AG04450 (cell line): ENCODE results near the gene PRIM2. TPM values are rescaled to one million over a fixed set of nuclear protein-coding genes. Genes with fewer than 3 reads are reported as not detected.
A peak's percentile ranks its signal among the peaks of the same experiment; 100 is the strongest.
"Not testable (repeated sequence)": the region's sequence is repeated elsewhere in the genome, so short reads cannot be mapped to it uniquely, and the experiment has no call there.

Experiments used
- CTCF ChIA-PET: fragments of 300-600, 350-600 bp; formaldehyde crosslinking; extraction: SDS; loops from one replicate; lab custom pipeline; 2022; ENCODE audit warnings: antibody characterized with exemption, inconsistent platforms; lab: Charles Lee
- POLR2A ChIA-PET: fragments of 350-600 bp; formaldehyde crosslinking; extraction: SDS; loops from one replicate; lab custom pipeline; 2021; ENCODE audit warnings: antibody characterized with exemption, inconsistent platforms; lab: Yijun Ruan, JAX
- DNase-seq: peaks from one replicate; pipeline ENCODE4 v3.0.0-alpha.2; 2011; ENCODE audit warnings: low read depth, low spot score
- H3K27ac ChIP-seq: one replicate; pipeline ENCODE4 v1.5.1; 2012; ENCODE audit warnings: low read depth, low read length, control low read depth
- H3K27me3 ChIP-seq: one replicate; pipeline ENCODE4 v1.6.0; 2012; ENCODE audit warnings: low read length; ENCODE audit not compliant: control insufficient read depth, insufficient read depth
- H3K4me3 ChIP-seq: 2 replicates; pipeline ENCODE4 v1.5.1; 2011; ENCODE audit warnings: mild to moderate bottlenecking, low read depth, low read length, control low read depth
- H3K9me3 ChIP-seq: 2 replicates; pipeline ENCODE4 v1.5.1; 2012; ENCODE audit warnings: low read length; ENCODE audit not compliant: control insufficient read depth, insufficient read depth
- CTCF ChIP-seq: IDR thresholded peaks from 2 replicates; pipeline ENCODE4 v1.5.1; 2011; ENCODE audit warnings: low read depth, low read length, control low read depth, inconsistent platforms
- polyA plus RNA-seq: library from polyadenylated mRNA; depleted of rRNA; stranded (reverse); fragments of >200 nt; gene quantifications from 2 replicates; pipeline ENCODE4 v1.2.3, GENCODE V29; 2011

PRIM2 gene
- polyA plus RNA-seq, 1 experiment: 30.2 TPM

GRCh38 chr6:57352596-57352995 is 35.2 kb downstream of the PRIM2 start:
- H3K4me3 ChIP-seq, POLR2A ChIA-PET, DNase-seq, H3K27me3 ChIP-seq, H3K27ac ChIP-seq, H3K9me3 ChIP-seq, CTCF ChIA-PET: not testable (repeated sequence)
- TF ChIP-seq CTCF: peak; percentile 26

GRCh38 chr6:57358319-57358718 is 40.9 kb downstream of the PRIM2 start:
- H3K9me3 ChIP-seq, H3K27me3 ChIP-seq, CTCF ChIA-PET, H3K27ac ChIP-seq, H3K4me3 ChIP-seq, DNase-seq, POLR2A ChIA-PET: not testable (repeated sequence)

- DNase-seq, POLR2A ChIA-PET, H3K4me3 ChIP-seq, H3K9me3 ChIP-seq, CTCF ChIA-PET, H3K27me3 ChIP-seq, H3K27ac ChIP-seq: not testable (repeated sequence)
Observed at GRCh38 chr6:57359766-57360165, 42.3 kb downstream of the PRIM2 start.

- H3K27me3 ChIP-seq, H3K27ac ChIP-seq, DNase-seq, CTCF ChIA-PET, POLR2A ChIA-PET, H3K4me3 ChIP-seq, H3K9me3 ChIP-seq: not testable (repeated sequence)
Observed at GRCh38 chr6:57362340-57362739, 44.9 kb downstream of the PRIM2 start.

- DNase-seq, H3K4me3 ChIP-seq, POLR2A ChIA-PET, H3K27ac ChIP-seq, H3K9me3 ChIP-seq, CTCF ChIA-PET, H3K27me3 ChIP-seq: not testable (repeated sequence)
Observed at GRCh38 chr6:57365076-57365583, 47.7 kb downstream of the PRIM2 start.

- CTCF ChIA-PET: not testable (repeated sequence)
- peak overlapping the region; percentile 21 for H3K27ac ChIP-seq
Observed at GRCh38 chr6:57368965-57369731, 51.7 kb downstream of the PRIM2 start.

GRCh38 chr6:57371779-57372178 is 54.3 kb downstream of the PRIM2 start:
- H3K9me3 ChIP-seq, H3K4me3 ChIP-seq, CTCF ChIA-PET, H3K27ac ChIP-seq, H3K27me3 ChIP-seq, POLR2A ChIA-PET, DNase-seq: not testable (repeated sequence)

More at GRCh38 chr6:57368965-57369731, 51.7 kb downstream of the PRIM2 start:
- H3K4me3 ChIP-seq, H3K9me3 ChIP-seq, POLR2A ChIA-PET, H3K27me3 ChIP-seq, DNase-seq: not testable (repeated sequence)

GRCh38 chr6:57374764-57375163 is 57.3 kb downstream of the PRIM2 start:
- H3K27ac ChIP-seq, DNase-seq, H3K4me3 ChIP-seq, CTCF ChIA-PET, H3K27me3 ChIP-seq, POLR2A ChIA-PET, H3K9me3 ChIP-seq: not testable (repeated sequence)

- POLR2A ChIA-PET, DNase-seq: not testable (repeated sequence)
Observed at GRCh38 chr6:57376083-57376482, 58.7 kb downstream of the PRIM2 start.

GRCh38 chr6:57389038-57389592 is 71.7 kb downstream of the PRIM2 start:
- H3K4me3 ChIP-seq, H3K27me3 ChIP-seq, H3K27ac ChIP-seq, CTCF ChIA-PET, POLR2A ChIA-PET, H3K9me3 ChIP-seq, DNase-seq: not testable (repeated sequence)

More at GRCh38 chr6:57376083-57376482, 58.7 kb downstream of the PRIM2 start:
- H3K27ac ChIP-seq, H3K9me3 ChIP-seq, H3K4me3 ChIP-seq, CTCF ChIA-PET, H3K27me3 ChIP-seq: not testable (repeated sequence)

- CTCF ChIA-PET, H3K27me3 ChIP-seq, POLR2A ChIA-PET, H3K4me3 ChIP-seq, H3K27ac ChIP-seq, H3K9me3 ChIP-seq, DNase-seq: not testable (repeated sequence)
Observed at GRCh38 chr6:57390818-57391217, 73.4 kb downstream of the PRIM2 start.
